ENCODE results near the gene AFF2.
"Not testable (repeated sequence)": the region's sequence is repeated elsewhere in the genome, so short reads cannot be mapped to it uniquely, and the experiment has no call there.

The AFF2 gene

DNA sequence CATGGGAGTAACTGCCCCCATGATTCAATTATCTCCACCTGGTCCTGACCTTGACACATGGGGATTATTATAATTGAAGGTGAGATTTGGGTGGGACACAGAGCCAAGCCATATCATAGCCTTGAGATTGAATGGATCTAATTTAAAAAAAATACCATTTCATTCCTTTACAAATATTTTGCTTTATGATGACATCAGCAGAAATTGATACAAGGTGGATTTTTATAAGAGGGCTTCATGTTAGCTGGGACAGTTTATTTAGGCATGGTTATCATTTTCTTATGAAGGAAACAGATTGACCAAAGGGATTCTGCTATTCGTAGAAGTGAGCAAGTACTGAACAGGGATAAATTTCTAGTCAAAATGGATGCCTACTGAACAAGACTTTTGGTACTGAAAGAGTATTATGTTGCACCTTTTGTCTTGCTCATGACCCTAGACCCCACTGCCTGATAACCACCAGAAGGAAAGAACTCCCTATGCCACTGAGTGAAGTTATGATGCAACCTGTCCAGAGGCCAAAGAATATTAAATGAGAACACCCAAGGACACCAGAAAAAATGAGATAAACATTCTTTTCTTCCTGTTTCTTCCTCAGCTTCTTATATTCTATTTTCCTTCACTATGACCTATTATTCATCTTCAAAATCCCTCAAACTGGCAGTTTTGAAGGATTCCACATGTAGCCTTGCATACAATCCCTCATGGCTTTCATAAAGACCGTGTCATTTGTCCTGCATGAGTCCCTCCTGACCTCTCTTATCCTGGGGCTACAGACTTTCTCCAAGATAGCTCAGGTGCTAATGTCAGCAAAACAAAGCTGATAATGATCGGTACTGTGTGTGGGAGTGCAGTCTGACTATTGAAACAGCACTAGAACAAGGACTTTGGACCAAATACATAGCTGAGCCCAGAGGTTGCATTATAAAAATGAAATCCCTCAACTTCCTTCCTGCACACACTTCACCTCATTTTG, 118.3 kb downstream of the AFF2 start:
- in situ Hi-C loops (cut with HindIII; ENCODE audit: low pct_ligation_motif_present, low pct_unique_long_range_greater_than_20kb, low sequenced_read_pairs), result no loop called here
- no peak for DNase-seq

DNA sequence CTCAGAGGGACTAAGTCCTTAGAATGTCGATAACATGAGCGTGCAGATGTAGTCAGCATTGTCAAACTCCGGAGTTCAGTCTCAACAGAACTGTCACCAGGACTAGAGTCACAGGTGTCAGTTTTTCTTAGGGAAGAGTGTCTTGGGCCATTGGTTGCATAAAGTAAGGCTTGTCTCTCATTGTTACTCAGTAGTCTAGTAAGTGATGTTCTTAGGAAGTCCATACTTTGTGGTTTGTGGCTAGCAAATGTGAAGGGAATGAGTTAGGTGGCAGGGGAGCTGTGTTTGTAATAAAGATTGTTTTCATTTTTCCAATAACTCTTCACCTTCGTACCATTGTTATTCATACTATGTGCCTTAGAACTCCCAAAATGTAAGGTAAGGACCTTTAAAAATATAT, 119.6 kb downstream of the AFF2 start:
- in situ Hi-C loops (cut with HindIII; ENCODE audit: low pct_ligation_motif_present, low pct_unique_long_range_greater_than_20kb, low sequenced_read_pairs), result no loop called here
- DNase-seq, result no peak

DNA sequence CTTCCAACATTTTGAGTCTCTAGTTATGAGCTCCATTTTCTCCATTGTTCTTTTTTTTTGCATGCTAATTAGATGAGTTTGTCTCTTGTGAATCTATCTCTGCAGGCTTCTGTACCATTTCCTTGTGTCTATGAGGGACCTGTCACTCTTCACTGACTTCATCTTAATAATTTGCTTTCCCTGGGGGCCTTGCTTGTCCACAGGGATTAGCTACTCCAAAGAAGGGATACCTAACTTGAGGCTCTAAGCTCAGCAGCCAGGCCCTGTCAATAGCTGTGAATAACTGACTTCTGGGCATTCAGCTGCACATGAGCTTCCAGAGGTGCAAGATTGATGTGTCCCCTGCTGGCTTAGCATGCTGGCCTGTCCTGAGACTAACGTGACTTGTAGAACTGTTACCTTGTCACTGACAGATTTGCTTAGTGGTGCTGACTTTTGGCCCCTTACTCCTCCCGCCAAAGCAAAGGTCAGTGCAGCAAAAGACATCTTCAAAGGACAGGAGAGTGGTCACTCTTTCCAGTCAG, 124.6 kb downstream of the AFF2 start:
- DNase-seq, result no peak
- in situ Hi-C loops (cut with HindIII; ENCODE audit: low pct_ligation_motif_present, low pct_unique_long_range_greater_than_20kb, low sequenced_read_pairs), result no loop called here

DNA sequence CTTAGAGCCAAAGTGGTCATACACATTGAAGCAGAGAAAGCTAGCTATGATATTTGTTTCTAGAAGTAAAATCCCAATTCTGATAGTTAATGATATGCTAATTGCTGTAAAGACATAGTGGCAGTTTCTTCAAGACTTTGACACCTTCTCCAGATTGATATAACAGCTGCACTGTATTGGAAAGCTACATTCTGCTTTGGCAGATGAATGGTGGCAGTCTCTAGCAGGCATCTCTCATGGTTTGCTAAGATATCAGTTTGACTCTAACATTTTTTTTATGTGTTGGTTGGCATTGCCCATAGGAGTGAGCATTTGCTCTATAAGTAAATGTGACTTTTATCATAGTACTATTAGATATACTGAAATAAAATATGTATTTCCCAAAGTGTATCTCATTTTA, 128.2 kb downstream of the AFF2 start:
- in situ Hi-C loops (cut with HindIII; ENCODE audit: low pct_ligation_motif_present, low pct_unique_long_range_greater_than_20kb, low sequenced_read_pairs), result no loop called here
- DNase-seq, result no peak

DNA sequence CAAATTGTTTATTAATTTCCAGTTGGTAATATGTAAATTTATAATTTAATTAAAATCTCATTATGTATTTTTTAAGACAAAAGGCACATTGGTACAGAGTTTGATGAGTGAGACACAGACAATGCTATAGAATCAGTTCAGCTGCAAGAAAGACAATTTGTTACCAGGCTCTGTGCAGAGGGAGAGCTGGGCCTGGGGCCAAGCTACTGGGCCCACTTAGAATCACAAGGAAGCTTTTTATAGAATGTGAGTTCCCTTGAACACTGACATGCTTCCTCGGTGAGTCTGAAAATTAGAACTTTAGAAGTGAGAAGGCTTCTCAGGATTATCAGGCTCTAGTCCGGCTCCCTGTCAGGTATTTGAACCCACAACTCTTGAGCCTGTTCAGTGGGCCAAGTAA, 129.0 kb downstream of the AFF2 start:
- in situ Hi-C loops (cut with HindIII; ENCODE audit: low pct_ligation_motif_present, low pct_unique_long_range_greater_than_20kb, low sequenced_read_pairs), result no loop called here
- no peak for DNase-seq

DNA sequence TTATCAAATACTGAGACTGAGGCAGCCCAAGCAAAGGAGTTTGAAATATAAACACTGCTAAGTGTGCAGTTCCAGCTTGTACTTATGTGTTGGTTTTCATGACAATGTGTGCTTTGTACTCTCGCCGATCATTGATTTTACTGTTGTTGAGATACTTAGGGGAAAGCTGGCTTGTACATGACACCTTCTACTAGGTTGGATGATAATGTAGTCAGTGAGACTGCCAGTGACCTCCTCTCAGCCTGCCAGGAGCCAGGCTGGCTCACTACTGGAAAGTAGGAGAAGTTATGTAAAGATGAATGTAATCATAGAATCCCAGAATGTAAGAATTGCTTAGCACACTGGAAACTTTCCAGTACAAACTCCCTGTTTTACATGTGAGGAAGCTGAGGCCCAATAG, 132.0 kb downstream of the AFF2 start:
- DNase-seq, result no peak
- in situ Hi-C loops (cut with HindIII; ENCODE audit: low pct_ligation_motif_present, low pct_unique_long_range_greater_than_20kb, low sequenced_read_pairs), result no loop called here

DNA sequence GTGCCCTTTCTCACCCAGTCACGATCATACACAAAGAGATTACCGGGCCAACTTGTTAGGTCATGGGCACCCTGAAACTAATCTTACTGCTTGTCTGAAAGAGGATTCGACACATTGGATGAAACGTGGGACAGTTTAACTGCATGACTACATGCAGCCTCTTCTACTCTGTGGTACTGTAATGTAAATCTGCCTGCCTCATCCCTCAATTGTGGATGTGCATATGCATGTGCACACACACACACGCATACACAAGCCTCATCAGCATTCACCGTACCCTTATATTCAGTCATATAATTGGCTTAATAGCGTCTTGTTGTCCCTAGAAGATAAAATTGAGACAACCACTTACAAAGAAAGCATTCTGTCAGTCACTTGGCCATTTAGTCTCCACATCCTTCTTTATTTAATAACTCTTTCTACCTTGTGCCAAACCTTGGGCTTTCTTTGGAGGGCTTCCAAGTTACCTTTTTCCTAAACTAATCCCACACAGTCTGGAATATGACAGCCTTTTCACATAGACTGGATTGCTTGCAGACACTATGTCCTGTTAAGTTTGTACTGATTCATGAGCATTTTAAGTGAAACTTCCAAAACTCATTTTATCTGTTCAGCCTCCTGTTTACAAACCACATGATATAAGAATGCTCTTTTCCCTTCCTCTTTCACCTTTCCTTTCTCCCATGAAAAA, 132.9 kb downstream of the AFF2 start:
- in situ Hi-C loops (cut with HindIII; ENCODE audit: low pct_ligation_motif_present, low pct_unique_long_range_greater_than_20kb, low sequenced_read_pairs), result no loop called here
- no peak for DNase-seq

DNA sequence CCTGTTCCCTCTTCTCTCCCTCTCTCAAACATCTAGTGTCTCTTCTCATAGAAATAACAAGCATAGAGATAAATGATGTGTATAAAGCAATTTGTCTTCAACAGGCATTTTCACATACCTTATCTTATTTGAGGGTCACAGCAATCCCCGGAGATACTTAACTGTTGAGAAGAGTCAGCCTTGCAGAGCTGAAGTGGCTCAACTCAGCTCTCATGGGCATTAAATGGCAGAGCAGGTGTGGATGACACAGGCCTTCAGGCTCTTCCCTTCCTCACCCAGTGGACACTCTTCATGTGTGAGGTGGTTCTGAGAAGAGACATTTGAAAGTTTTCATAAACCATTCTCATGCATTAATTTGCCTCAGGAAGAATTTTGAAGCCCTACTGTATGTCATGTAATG, 134.2 kb downstream of the AFF2 start:
- in situ Hi-C loops (cut with HindIII; ENCODE audit: low pct_ligation_motif_present, low pct_unique_long_range_greater_than_20kb, low sequenced_read_pairs), result no loop called here
- no peak for DNase-seq

DNA sequence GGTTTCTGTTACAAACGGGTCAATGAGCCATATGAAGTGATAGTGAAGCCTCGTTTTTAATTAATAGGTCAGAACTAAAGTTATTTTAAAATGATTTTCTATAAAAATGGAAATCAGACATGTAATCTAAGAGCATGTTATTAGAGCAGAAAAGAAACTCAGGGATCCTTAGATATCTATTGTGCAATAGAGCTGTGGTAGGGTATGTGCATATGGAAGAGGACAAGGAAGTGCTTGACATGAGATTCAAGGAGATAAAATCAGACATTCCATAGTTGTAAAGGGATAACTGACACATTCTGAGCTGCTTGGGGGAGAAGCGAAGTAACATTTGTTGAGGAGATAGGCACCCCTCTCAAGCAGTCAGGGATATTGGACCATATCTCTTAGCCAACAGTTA, 143.0 kb downstream of the AFF2 start:
- no peak for DNase-seq
- in situ Hi-C loops (cut with HindIII; ENCODE audit: low pct_ligation_motif_present, low pct_unique_long_range_greater_than_20kb, low sequenced_read_pairs), result no loop called here

DNA sequence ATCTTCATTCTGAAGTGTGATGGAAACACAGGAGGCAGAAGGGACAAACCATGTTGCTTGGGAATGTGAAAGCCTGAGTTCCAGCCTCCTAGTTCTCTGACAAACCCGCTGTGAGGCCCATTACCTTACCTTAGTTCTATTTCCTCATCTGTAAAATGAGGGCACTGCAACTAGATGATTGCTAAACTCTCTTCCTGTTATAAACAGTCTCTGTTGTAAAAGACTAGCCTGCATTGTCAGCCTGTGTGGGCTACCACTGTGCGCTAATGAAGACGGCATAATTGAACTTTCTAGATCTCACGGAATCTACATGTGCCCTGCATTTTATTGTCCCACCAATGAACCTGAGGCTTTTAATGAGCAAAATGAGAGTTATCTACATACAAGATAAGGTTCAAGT, 147.2 kb downstream of the AFF2 start:
- in situ Hi-C loops (cut with HindIII; ENCODE audit: low pct_ligation_motif_present, low pct_unique_long_range_greater_than_20kb, low sequenced_read_pairs), result no loop called here
- no peak for DNase-seq

DNA sequence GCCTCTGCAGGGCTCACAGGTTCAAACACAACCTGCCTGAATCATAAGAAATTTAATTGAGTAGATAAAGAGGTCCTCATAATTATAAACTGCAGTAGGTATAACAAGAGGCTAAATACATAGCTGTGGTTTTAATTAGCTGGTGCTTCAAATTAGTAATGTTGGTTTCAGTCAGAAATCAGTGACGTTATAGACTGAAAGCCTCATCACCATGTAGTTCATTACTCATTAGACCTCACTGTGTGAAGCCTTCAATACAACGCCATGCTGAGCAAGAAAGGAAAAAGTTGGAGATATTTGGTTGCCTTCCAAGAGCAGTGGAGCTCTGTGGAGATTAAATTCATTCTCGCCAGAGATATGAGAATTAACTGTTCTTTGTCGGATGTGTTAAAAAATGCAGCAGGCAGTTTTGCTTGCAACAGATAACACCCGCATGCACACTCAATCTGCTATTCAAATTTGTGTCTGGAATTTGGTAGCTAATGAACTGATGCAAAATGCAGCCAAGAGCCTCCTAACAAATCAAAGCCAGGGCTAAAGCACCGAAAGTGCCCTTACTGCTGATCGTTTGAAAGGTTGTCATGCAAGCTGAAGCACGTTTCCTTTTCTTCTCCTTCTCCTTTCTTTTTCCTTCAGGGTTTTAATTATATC, 148.9 kb downstream of the AFF2 start:
- in situ Hi-C loops (cut with HindIII; ENCODE audit: low pct_ligation_motif_present, low pct_unique_long_range_greater_than_20kb, low sequenced_read_pairs), result no loop called here
- no peak for DNase-seq

DNA sequence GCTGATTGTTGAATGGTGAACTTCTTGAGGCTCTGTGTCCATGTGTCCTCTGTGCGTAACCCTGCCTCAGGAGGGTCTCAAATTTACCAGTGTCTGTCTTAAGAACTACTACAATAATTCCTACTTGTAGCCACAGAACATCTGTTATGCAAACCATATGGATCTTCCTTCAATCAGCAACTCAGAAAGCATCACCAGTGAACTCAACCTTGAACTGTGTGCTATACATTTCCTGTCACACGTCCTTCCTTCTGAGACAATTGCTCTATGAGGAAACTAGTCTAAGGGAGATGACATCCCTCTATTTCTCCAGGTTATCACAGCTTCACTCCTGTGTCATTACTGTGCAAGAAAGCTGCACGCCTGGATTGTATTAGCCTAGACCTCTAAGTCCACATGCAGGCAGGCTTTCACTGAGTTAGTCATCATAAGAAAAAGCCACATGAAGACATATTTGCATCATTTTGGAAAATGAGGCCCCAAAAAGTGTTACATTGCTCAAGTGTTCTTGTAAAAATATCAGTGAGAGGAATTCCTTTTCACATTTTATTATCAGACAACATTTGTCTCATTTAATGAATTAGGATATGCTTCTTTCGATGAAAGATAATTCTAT, 157.8 kb downstream of the AFF2 start:
- in situ Hi-C loops (cut with HindIII; ENCODE audit: low pct_ligation_motif_present, low pct_unique_long_range_greater_than_20kb, low sequenced_read_pairs), result no loop called here
- no peak for DNase-seq

DNA sequence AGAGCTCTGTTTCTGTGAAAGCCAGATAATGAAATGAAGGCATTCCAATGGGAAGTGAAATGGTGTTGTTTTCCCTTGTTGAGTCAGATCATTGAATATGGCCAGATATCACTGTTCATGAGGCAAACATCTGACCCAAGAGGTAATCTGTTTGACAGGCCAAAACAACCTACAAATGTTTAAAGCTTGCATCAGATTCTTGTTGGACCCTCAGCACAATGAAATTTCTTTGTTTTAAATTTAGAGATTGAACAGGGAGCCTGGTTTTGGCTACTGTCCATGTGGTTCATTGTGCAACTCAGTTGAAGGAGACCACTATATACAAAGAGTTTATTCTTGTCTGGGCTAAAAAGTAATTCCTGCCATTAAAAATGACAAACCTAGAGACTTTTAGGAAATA, 159.1 kb downstream of the AFF2 start:
- in situ Hi-C loops (cut with HindIII; ENCODE audit: low pct_ligation_motif_present, low pct_unique_long_range_greater_than_20kb, low sequenced_read_pairs), result no loop called here
- no peak for DNase-seq

DNA sequence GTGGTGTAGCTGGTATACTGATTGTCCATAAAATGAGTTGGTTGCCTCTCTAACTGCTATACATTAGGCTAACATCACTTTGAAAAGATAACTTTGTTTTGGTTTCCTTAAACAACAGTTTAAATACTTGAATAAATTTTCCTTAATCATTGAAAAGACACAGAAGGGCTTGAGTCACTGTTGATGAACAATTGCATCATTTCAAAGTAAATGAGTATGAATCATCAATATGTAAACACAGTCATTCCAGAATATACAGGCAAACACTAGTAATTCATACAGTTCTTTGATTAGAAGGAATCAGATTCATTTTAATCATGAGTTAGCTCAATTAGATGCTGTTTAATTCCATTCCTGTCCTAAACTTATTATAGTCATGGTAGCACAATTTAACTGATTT, 160.6 kb downstream of the AFF2 start:
- DNase-seq, result no peak
- in situ Hi-C loops (cut with HindIII; ENCODE audit: low pct_ligation_motif_present, low pct_unique_long_range_greater_than_20kb, low sequenced_read_pairs), result no loop called here

DNA sequence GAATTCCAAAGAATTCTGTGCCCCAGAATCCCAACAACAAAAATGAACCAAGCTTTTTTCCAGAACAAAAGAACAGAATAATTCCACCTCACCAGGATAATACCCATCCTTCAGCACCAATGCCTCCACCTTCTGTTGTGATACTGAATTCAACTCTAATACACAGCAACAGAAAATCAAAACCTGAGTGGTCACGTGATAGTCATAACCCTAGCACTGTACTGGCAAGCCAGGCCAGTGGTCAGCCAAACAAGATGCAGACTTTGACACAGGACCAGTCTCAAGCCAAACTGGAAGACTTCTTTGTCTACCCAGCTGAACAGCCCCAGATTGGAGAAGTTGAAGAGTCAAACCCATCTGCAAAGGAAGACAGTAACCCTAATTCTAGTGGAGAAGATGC, 161.6 kb downstream of the AFF2 start:
- no peak for DNase-seq
- in situ Hi-C loops (cut with HindIII; ENCODE audit: low pct_ligation_motif_present, low pct_unique_long_range_greater_than_20kb, low sequenced_read_pairs), result no loop called here

DNA sequence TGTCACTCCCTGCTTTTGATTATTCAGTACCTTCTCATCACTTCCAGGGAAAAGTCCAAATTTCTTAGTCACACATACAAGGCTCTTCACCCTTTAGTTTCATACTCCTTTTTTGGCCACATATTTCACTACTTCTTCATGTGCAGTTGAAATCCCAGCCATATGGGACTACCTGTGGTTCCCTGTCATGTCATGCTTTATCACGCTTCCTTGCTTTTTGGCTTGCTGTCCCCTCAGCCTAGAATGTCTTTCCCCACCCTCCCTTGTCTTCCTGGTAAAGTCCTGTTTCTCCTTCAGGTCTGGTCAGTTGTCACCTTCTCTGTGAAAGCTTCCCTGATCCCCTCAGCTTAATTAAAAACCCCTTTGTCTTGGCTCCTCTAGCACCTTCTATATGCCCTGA, 163.8 kb downstream of the AFF2 start:
- no peak for DNase-seq
- in situ Hi-C loops (cut with HindIII; ENCODE audit: low pct_ligation_motif_present, low pct_unique_long_range_greater_than_20kb, low sequenced_read_pairs), result no loop called here

DNA sequence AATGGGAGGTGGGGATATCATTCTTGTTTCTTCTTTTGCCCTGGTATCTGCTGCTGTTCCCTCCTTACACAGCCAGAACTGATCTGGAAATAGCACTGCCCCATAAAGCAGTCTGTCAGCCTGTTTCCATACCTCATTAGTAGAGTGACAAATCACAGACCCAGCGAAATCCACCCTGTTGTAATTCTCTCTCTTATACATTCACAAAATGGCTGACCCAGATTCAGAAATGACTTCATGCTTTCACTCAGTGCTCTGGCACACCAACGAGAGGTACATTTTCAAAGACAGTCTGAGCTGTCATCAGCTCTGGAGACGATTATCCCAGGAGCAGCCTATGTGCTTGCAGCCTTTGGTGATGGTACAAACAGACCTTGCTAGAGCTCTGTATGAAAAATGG, 164.6 kb downstream of the AFF2 start:
- in situ Hi-C loops (cut with HindIII; ENCODE audit: low pct_ligation_motif_present, low pct_unique_long_range_greater_than_20kb, low sequenced_read_pairs), result no loop called here

DNA sequence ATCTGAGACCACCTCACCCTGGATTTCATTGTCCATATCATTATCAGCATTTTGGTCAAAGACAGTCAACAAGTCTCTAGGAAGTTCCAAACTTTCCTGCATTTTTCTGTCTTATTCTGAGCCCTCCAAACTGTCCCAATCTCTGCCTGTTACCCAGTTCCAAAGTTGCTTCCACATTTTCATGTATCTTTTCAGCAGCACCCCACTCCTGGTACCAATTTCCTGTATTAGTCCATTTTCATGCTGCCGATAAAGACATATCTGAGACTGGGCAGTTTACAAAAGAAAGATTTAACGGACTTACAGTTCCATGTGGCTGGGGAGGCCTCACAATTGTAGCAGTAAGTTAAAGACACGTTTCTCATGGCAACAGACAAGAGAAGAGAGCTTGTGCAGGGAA, 168.8 kb downstream of the AFF2 start:
- DNase-seq; in situ Hi-C loops (cut with HindIII; ENCODE audit: low pct_ligation_motif_present, low pct_unique_long_range_greater_than_20kb, low sequenced_read_pairs): not testable (repeated sequence)

More for the DNA sequence above, 164.6 kb downstream of the AFF2 start:
- no peak for DNase-seq

DNA sequence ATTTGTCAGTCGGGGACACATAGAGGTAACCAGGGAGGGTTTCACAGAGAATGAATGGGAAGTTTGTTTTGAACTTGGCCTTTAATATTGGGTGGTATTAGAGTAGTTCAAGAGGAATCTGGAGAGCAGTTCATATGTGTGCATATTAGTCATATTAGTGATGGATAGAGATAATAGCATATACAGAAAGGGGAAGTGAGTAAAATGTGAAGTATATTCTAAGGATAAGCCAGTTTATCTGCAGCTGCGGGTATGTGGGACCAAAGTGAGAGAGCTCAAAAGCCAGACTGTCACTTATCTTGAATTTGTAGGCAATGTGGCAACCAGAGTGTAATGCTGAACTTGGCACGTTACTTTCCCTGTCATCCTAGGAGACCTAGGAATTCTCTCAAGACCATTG, 169.9 kb downstream of the AFF2 start:
- in situ Hi-C loops (cut with HindIII; ENCODE audit: low pct_ligation_motif_present, low pct_unique_long_range_greater_than_20kb, low sequenced_read_pairs), result no loop called here
- no peak for DNase-seq
